ENCODE data around the gene PITX2.

DNA sequence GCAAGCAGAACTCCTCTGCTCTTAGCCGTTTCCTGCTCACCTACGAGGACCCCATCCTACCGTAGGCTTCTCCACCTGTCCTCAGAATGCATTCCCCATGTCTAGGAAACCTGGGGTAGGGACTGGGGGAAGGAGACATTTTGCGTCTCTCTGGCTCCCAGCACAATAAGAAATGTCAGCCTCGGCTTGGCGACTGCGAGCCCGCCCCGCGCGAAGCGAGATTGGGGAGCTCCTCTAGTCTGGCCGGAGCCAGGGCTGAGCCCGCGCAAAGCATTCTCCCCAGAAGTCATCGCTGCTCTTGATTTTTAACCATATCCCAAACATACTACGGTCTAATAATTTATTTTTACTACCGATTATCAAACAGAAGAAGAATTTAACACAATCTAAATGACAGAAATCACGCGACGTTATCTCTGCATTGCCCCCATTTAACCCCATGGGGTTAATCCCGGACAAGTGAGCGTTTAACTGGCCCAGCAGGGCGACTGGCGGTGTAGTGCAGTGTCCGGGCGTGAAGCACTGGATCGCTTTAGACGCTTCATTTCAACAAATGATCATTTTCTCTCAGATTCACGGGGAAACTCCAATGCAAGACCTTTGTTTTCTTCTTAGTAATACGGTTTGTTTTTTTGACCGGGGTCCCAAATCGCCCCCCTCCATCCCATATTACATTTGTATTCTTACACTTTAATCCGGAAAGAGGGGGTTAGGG is 8.0 kb upstream of the PITX2 start:
- TF ChIP-seq CTCF (IDR thresholded peaks at IDR 0.05; ENCODE audit: low read length): no peak
- no peak for TF ChIP-seq EZH2phosphoT487 (IDR thresholded peaks at IDR 0.05; ENCODE audit: low read length)
